ENCODE results near the gene DRC7.

GRCh38 chr16:57679767-57680482, 14.7 kb upstream of the DRC7 start:
- no peak for TF ChIP-seq CTCF (conservative IDR thresholded peaks at IDR 0.05; ENCODE audit: low read depth, low read length)
- TF ChIP-seq EZH2 (IDR thresholded peaks at IDR 0.05; ENCODE audit: low read length, unreplicated experiment) = no peak
- no peak for TF ChIP-seq EZH2phosphoT487 (IDR thresholded peaks at IDR 0.05; ENCODE audit: borderline replicate concordance, low read length)

Data from PC-3 (cell line).